SK-N-SH treated with all-trans-retinoic acid at 6 μM for 48 hours (cell line): Measurements from ENCODE around the gene FAHD2A.

Source experiments
- ARNTL ChIP-seq: fragments of 450-650 bp; formaldehyde crosslinking; IDR thresholded peaks from 2 replicates; pipeline ENCODE4 v1.5.0; 2020; ENCODE audit warnings: low read depth, mild to moderate bottlenecking, moderate library complexity, borderline replicate concordance
- BACH2 ChIP-seq: fragments of 250-450 bp; sonication (Bioruptor Pico); IDR thresholded peaks from 2 replicates; pipeline ENCODE4 v1.9.0; 2021; ENCODE audit warnings: mild to moderate bottlenecking, borderline replicate concordance
- GLIS3 ChIP-seq: fragments of 250-450 bp; sonication (Bioruptor Pico); IDR thresholded peaks from 2 replicates; pipeline ENCODE4 v1.5.0; 2020; ENCODE audit warnings: mild to moderate bottlenecking, moderate library complexity
- ZC3H10 ChIP-seq: fragments of 250-450 bp; sonication (Bioruptor Pico); IDR thresholded peaks from 2 replicates; pipeline ENCODE4 v1.5.1; 2021; ENCODE audit warnings: mild to moderate bottlenecking, moderate library complexity
- ZFP30 ChIP-seq: fragments of 450-650 bp; formaldehyde crosslinking; IDR thresholded peaks from 2 replicates; pipeline ENCODE4 v1.5.0; 2022; ENCODE audit warnings: mild to moderate bottlenecking, moderate library complexity
- ZNF565 ChIP-seq: fragments of 450-650 bp; formaldehyde crosslinking; conservative IDR thresholded peaks from 2 replicates; pipeline ENCODE4 v1.5.0; 2020; ENCODE audit warnings: low read depth, mild to moderate bottlenecking, moderate library complexity
- ZNF70 ChIP-seq: fragments of 450-650 bp; formaldehyde crosslinking; IDR thresholded peaks from 2 replicates; pipeline ENCODE4 v1.5.0; 2020; ENCODE audit warnings: mild to moderate bottlenecking, moderate library complexity
- TF ChIP-seq, protein P1 (sequence below): fragments of 250-450 bp; sonication (Bioruptor Pico); IDR thresholded peaks from 2 replicates; pipeline ENCODE4 v1.5.1; 2020; ENCODE audit warnings: low read depth, mild to moderate bottlenecking, moderate library complexity
- TF ChIP-seq, protein P2 (sequence below): fragments of 250-450 bp; sonication (Bioruptor Pico); IDR thresholded peaks from 2 replicates; pipeline ENCODE4 v1.8.0; 2021; ENCODE audit warnings: low read depth, mild to moderate bottlenecking, moderate library complexity, borderline replicate concordance

DNA sequence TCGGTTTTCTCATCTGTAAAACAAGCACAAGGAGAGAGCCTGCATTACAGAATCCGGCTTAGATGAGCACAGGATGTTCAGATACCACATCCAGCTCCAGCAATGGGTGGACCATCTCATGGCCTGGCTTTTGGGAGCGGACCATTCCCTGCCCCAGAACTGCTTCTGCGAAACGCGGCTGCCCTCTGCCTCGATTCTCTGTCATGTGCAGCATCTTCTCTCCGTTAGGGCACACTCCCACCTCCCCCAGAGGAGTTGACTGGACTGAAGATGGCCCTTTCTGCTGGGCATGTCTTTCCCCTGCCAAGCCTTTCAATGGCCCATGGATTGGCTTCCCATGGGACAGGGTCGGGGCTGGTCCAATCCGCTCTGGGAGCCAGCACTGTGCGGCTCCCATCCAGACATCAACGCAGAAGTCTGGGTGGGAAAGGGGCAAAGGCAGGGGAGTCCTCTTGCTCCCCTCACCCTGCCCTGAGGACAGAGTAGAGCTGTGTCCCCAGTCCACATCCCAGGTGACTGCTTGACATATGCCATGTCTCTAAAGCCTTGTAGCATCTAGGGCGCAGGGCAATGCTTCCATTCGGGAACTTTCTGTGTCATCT, 14.3 kb upstream of the FAHD2A start:
- TF ChIP-seq, protein P1, sequence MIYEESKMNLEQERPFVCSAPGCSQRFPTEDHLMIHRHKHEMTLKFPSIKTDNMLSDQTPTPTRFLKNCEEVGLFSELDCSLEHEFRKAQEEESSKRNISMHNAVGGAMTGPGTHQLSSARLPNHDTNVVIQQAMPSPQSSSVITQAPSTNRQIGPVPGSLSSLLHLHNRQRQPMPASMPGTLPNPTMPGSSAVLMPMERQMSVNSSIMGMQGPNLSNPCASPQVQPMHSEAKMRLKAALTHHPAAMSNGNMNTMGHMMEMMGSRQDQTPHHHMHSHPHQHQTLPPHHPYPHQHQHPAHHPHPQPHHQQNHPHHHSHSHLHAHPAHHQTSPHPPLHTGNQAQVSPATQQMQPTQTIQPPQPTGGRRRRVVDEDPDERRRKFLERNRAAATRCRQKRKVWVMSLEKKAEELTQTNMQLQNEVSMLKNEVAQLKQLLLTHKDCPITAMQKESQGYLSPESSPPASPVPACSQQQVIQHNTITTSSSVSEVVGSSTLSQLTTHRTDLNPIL (CRISPR knock-in tag), result no peak
- TF ChIP-seq ZNF565 (CRISPR knock-in tag) (no peak), ARNTL (no peak), BACH2 (CRISPR knock-in tag) (no peak), ZFP30 (CRISPR knock-in tag) (no peak), ZNF70 (CRISPR knock-in tag) (no peak), ZC3H10 (no peak), GLIS3 (CRISPR knock-in tag) (no peak)
- TF ChIP-seq, protein P2, sequence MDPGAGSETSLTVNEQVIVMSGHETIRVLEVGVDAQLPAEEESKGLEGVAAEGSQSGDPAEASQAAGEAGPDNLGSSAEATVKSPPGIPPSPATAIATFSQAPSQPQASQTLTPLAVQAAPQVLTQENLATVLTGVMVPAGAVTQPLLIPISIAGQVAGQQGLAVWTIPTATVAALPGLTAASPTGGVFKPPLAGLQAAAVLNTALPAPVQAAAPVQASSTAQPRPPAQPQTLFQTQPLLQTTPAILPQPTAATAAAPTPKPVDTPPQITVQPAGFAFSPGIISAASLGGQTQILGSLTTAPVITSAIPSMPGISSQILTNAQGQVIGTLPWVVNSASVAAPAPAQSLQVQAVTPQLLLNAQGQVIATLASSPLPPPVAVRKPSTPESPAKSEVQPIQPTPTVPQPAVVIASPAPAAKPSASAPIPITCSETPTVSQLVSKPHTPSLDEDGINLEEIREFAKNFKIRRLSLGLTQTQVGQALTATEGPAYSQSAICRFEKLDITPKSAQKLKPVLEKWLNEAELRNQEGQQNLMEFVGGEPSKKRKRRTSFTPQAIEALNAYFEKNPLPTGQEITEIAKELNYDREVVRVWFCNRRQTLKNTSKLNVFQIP (CRISPR knock-in tag), result no peak
